ENCODE data around the gene PCDHGA5. TPM values are rescaled to one million over a fixed set of nuclear protein-coding genes. Genes with fewer than 3 reads are reported as not detected.
"Not testable (repeated sequence)": the region's sequence is repeated elsewhere in the genome, so short reads cannot be mapped to it uniquely, and the experiment has no call there.

The PCDHGA5 gene
- total RNA-seq, 4 donors from 2014 or later = 1.5 to 4.0 (median 2.7) TPM

GRCh38 chr5:141384471-141385267 lies 20.7 kb downstream of the PCDHGA5 start:
- TF ChIP-seq POLR2A (IDR thresholded peaks at IDR 0.05) (no peak), EP300 (IDR thresholded peaks at IDR 0.05) (no peak), CTCF (IDR thresholded peaks at IDR 0.05) (no peak), POLR2AphosphoS5 (IDR thresholded peaks at IDR 0.05) (no peak)
- H3K4me3 ChIP-seq = no peak overlapping the region
- H3K27ac ChIP-seq = no peak overlapping the region
- H3K27me3 ChIP-seq = no peaks in the 10 kb centered on the region
- H3K4me1 ChIP-seq = no peaks in the 10 kb centered on the region
- DNase-seq (ENCODE audit: low spot score in 2 of 2) = no peak
- H3K36me3 ChIP-seq = no peaks in the 10 kb centered on the region
- H3K9me3 ChIP-seq = peaks cover 65% of the 10 kb centered on the region
- WGBS = 51% methylated on average over 17 of the region's 43 CpGs

- H3K36me3 ChIP-seq; H3K4me3 ChIP-seq; H3K27ac ChIP-seq; H3K4me1 ChIP-seq; H3K27me3 ChIP-seq; DNase-seq (ENCODE audit: low spot score in 2 of 2): not testable (repeated sequence)
- TF ChIP-seq CTCF (IDR thresholded peaks at IDR 0.05) = peak in 1 of 2 donors; percentile 17
- WGBS = 4% methylated on average over 17 of the region's 40 CpGs
- H3K9me3 ChIP-seq = peaks cover 73% of the 10 kb centered on the region
Measured at GRCh38 chr5:141387557-141388311, 23.8 kb downstream of the PCDHGA5 start, which contains the start of gene PCDHGB4. PCDHGB4 (plus strand) TSS chr5:141387698; CDS start chr5:141387885, 187 bp downstream.

GRCh38 chr5:141388661-141389060 lies 24.7 kb downstream of the PCDHGA5 start:
- no peak for DNase-seq (ENCODE audit: low spot score in 2 of 2)
- peaks cover 9% of the 10 kb centered on the region for H3K27me3 ChIP-seq
- H3K36me3 ChIP-seq = no peaks in the 10 kb centered on the region
- no peak overlapping the region for H3K27ac ChIP-seq
- H3K4me3 ChIP-seq = no peak overlapping the region
- no peaks in the 10 kb centered on the region for H3K4me1 ChIP-seq
- 46% methylated on average over 10 of the region's 10 CpGs for WGBS
- TF ChIP-seq CTCF (IDR thresholded peaks at IDR 0.05) (no peak), POLR2AphosphoS5 (IDR thresholded peaks at IDR 0.05) (no peak), EP300 (IDR thresholded peaks at IDR 0.05) (no peak), POLR2A (IDR thresholded peaks at IDR 0.05) (no peak)
- H3K9me3 ChIP-seq = peaks cover 73% of the 10 kb centered on the region

- TF ChIP-seq POLR2A (IDR thresholded peaks at IDR 0.05) = no peak
- TF ChIP-seq CTCF (IDR thresholded peaks at IDR 0.05) = no peak
- TF ChIP-seq EP300 (IDR thresholded peaks at IDR 0.05) = no peak
- H3K36me3 ChIP-seq = no peaks in the 10 kb centered on the region
- 38% methylated on average over 46 of the region's 77 CpGs for WGBS
- no peaks in the 10 kb centered on the region for H3K4me1 ChIP-seq
- peaks cover 9% of the 10 kb centered on the region for H3K27me3 ChIP-seq
- no peak for DNase-seq (ENCODE audit: low spot score in 2 of 2)
- H3K9me3 ChIP-seq = peaks cover 73% of the 10 kb centered on the region
- H3K27ac ChIP-seq = no peak overlapping the region
- H3K4me3 ChIP-seq = no peak overlapping the region
Measured at GRCh38 chr5:141389153-141390042, 25.4 kb downstream of the PCDHGA5 start.

All from suprapubic skin (tissue), 4 donors.